ENCODE measurements around the gene CSNK1A1. TPM values are rescaled to one million over a fixed set of nuclear protein-coding genes. Genes with fewer than 3 reads are reported as not detected.

CSNK1A1 gene
- polyA plus RNA-seq, 1 donor: 129 TPM

- Histone ChIP-seq H3K4me1 (ENCODE audit: control insufficient read depth, insufficient read depth, low read length) (no peaks in the 10 kb centered on the region), H3K36me3 (ENCODE audit: control insufficient read depth, insufficient read depth, low read length) (peaks cover 44% of the 10 kb centered on the region), H3K4me3 (ENCODE audit: low read length) (no peak overlapping the region), H3K9me3 (ENCODE audit: control insufficient read depth, low read depth, low read length) (no peaks in the 10 kb centered on the region), H3K27ac (ENCODE audit: low read length) (no peak overlapping the region), H3K27me3 (ENCODE audit: control insufficient read depth, insufficient read depth, low read length) (no peaks in the 10 kb centered on the region)
- WGBS (ENCODE audit: insufficient coverage, low lambda C conversion rate): no CpG with 5 or more reads among the region's 1 CpG
- no peak for DNase-seq
These were observed 55.1 kb downstream of the CSNK1A1 start for GRCh38 chr5:149496166-149496565.

DNA sequence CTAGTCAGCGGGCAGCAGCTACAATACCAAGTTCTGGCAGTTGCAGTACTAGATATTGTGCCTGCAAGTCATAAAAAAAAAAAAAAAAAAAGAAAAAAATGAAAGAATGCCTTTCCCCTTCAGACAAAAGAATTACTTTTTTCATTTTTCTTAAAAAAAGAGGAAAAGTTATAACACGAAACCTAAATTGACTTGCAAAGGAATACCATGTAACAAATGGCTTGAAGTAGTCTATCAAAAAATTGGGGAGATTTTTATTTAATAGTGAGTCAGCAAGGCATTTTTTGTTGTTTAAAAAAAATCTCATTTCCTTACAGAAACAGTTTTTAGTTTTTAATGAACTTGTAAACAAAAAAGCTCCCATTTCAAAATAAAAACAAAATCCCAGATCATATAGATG lies 55.6 kb downstream of the CSNK1A1 start:
- H3K27me3 ChIP-seq (ENCODE audit: control insufficient read depth, insufficient read depth, low read length): no peaks in the 10 kb centered on the region
- peaks cover 40% of the 10 kb centered on the region for H3K36me3 ChIP-seq (ENCODE audit: control insufficient read depth, insufficient read depth, low read length)
- H3K4me1 ChIP-seq (ENCODE audit: control insufficient read depth, insufficient read depth, low read length): no peaks in the 10 kb centered on the region
- DNase-seq: no peak
- 83% methylated on average over 1 of the region's 2 CpGs for WGBS (ENCODE audit: insufficient coverage, low lambda C conversion rate)
- no peak overlapping the region for H3K27ac ChIP-seq (ENCODE audit: low read length)
- H3K4me3 ChIP-seq (ENCODE audit: low read length): no peak overlapping the region
- H3K9me3 ChIP-seq (ENCODE audit: control insufficient read depth, low read depth, low read length): no peaks in the 10 kb centered on the region

- WGBS (ENCODE audit: insufficient coverage, low lambda C conversion rate): 83% methylated on average over 1 of the region's 2 CpGs
- Histone ChIP-seq H3K4me1 (ENCODE audit: control insufficient read depth, insufficient read depth, low read length) (no peaks in the 10 kb centered on the region), H3K27ac (ENCODE audit: low read length) (no peak overlapping the region)
These were observed 57.9 kb downstream of the CSNK1A1 start for GRCh38 chr5:149493316-149493715.

DNA sequence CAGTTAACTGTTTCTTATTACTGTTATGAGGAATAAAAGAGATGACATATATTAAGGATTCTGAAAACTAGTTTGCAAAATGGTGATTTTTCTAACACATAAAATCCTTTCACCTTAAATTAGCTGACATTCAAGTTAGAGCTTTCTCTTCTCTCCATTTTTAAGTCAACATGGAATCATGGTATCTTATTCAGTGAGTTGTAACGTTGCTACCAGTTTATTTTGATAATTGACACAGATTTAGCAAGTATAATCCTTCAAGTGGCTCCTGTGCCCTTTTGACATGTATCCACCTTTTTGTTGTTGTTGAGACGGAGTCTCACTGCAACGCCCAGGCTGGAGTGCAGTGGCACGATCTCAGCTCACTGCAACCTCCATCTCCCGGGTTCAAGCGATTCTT lies 58.5 kb downstream of the CSNK1A1 start:
- Histone ChIP-seq H3K4me3 (ENCODE audit: low read length) (no peak overlapping the region), H3K27ac (ENCODE audit: low read length) (no peak overlapping the region), H3K27me3 (ENCODE audit: control insufficient read depth, insufficient read depth, low read length) (no peaks in the 10 kb centered on the region), H3K4me1 (ENCODE audit: control insufficient read depth, insufficient read depth, low read length) (no peaks in the 10 kb centered on the region), H3K36me3 (ENCODE audit: control insufficient read depth, insufficient read depth, low read length) (peaks cover 25% of the 10 kb centered on the region), H3K9me3 (ENCODE audit: control insufficient read depth, low read depth, low read length) (no peaks in the 10 kb centered on the region)
- DNase-seq: no peak
- no CpG with 5 or more reads among the region's 6 CpGs for WGBS (ENCODE audit: insufficient coverage, low lambda C conversion rate)

More at GRCh38 chr5:149493316-149493715, 57.9 kb downstream of the CSNK1A1 start:
- no peaks in the 10 kb centered on the region for H3K9me3 ChIP-seq (ENCODE audit: control insufficient read depth, low read depth, low read length)
- no peak overlapping the region for H3K4me3 ChIP-seq (ENCODE audit: low read length)
- DNase-seq: no peak
- peaks cover 25% of the 10 kb centered on the region for H3K36me3 ChIP-seq (ENCODE audit: control insufficient read depth, insufficient read depth, low read length)
- H3K27me3 ChIP-seq (ENCODE audit: control insufficient read depth, insufficient read depth, low read length): no peaks in the 10 kb centered on the region

DNA sequence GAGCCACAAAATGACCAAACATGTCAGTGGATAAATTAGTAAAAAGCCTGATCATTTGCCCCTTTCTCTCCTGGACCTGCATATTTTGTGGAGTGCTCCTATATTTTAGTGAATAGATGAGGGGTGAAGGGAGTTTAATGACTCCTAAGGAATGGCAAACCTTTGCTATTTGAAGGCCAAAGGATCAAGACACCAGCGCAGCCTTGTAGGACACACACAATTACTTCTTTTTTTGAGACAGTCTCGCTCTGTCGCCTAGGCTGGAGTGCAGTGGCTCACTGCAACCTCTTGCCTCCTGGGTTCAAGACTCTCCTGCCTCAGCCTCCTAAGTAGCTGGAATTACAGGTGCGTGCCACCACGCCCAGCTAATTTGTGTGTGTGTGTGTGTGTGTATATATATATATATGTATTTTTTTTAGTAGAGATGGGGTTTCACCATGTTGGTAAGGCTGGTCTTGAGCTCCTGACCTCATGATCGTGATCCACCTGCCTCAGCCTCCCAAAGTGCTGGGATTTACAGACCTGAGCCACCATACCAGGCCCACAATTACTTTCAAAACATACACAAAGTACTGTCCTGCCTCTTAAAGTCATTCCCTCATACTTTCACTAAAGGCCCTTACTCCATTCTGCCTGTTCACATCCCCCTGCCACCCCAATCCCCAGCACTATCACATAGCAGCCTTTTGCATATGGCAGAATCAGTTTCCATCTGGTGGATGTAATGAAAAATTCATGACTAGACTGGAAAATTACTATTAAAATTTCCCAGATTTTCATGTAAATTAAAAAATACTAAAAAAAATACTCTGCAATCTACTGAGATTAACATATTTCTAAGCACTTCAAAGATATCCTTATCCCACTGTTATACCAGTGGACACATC lies 60.4 kb downstream of the CSNK1A1 start:
- Histone ChIP-seq H3K9me3 (ENCODE audit: control insufficient read depth, low read depth, low read length) (no peaks in the 10 kb centered on the region), H3K4me3 (ENCODE audit: low read length) (no peak overlapping the region), H3K36me3 (ENCODE audit: control insufficient read depth, insufficient read depth, low read length) (peaks cover 14% of the 10 kb centered on the region), H3K4me1 (ENCODE audit: control insufficient read depth, insufficient read depth, low read length) (peaks cover 15% of the 10 kb centered on the region), H3K27me3 (ENCODE audit: control insufficient read depth, insufficient read depth, low read length) (no peaks in the 10 kb centered on the region), H3K27ac (ENCODE audit: low read length) (no peak overlapping the region)
- WGBS (ENCODE audit: insufficient coverage, low lambda C conversion rate): no CpG with 5 or more reads among the region's 6 CpGs
- DNase-seq: no peak

DNA sequence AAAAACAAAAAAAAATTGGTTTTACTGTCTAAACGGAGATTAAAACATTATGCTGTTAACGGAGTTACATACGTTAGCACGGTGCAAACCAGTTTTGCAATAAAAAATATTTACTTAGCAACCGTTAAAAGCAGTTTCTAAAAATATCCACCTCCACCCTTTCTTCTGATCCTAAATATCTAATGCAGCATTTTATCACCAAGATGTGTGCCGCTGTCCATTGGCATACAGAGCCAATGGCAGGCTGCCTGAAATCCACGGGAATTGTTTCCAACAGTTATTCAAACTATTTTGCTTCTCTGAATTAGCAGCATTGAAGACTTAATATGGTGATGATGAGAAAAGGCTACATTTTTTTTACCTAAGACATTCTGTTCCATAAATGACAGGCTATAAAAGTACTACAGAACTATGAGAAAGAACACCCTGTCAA lies 61.6 kb downstream of the CSNK1A1 start:
- Histone ChIP-seq H3K27ac (ENCODE audit: low read length) (no peak overlapping the region), H3K9me3 (ENCODE audit: control insufficient read depth, low read depth, low read length) (no peaks in the 10 kb centered on the region), H3K4me3 (ENCODE audit: low read length) (no peak overlapping the region), H3K4me1 (ENCODE audit: control insufficient read depth, insufficient read depth, low read length) (peaks cover 24% of the 10 kb centered on the region), H3K27me3 (ENCODE audit: control insufficient read depth, insufficient read depth, low read length) (no peaks in the 10 kb centered on the region), H3K36me3 (ENCODE audit: control insufficient read depth, insufficient read depth, low read length) (peaks cover 9% of the 10 kb centered on the region)
- 50% methylated on average over 1 of the region's 7 CpGs for WGBS (ENCODE audit: insufficient coverage, low lambda C conversion rate)
- DNase-seq: peak in 1 of 2 donors; percentile 42

- peaks cover 24% of the 10 kb centered on the region for H3K4me1 ChIP-seq (ENCODE audit: control insufficient read depth, insufficient read depth, low read length)
- H3K9me3 ChIP-seq (ENCODE audit: control insufficient read depth, low read depth, low read length): no peaks in the 10 kb centered on the region
- no peak overlapping the region for H3K4me3 ChIP-seq (ENCODE audit: low read length)
- H3K27me3 ChIP-seq (ENCODE audit: control insufficient read depth, insufficient read depth, low read length): no peaks in the 10 kb centered on the region
- peaks cover 5% of the 10 kb centered on the region for H3K36me3 ChIP-seq (ENCODE audit: control insufficient read depth, insufficient read depth, low read length)
- DNase-seq: no peak
- no peak overlapping the region for H3K27ac ChIP-seq (ENCODE audit: low read length)
- no CpG with 5 or more reads among the region's 19 CpGs for WGBS (ENCODE audit: insufficient coverage, low lambda C conversion rate)
These were observed 62.5 kb downstream of the CSNK1A1 start for GRCh38 chr5:149488645-149489306.

GRCh38 chr5:149487672-149488071 lies 63.6 kb downstream of the CSNK1A1 start:
- H3K36me3 ChIP-seq (ENCODE audit: control insufficient read depth, insufficient read depth, low read length): peaks cover 4% of the 10 kb centered on the region
- WGBS (ENCODE audit: insufficient coverage, low lambda C conversion rate): no CpG with 5 or more reads among the region's 2 CpGs

DNA sequence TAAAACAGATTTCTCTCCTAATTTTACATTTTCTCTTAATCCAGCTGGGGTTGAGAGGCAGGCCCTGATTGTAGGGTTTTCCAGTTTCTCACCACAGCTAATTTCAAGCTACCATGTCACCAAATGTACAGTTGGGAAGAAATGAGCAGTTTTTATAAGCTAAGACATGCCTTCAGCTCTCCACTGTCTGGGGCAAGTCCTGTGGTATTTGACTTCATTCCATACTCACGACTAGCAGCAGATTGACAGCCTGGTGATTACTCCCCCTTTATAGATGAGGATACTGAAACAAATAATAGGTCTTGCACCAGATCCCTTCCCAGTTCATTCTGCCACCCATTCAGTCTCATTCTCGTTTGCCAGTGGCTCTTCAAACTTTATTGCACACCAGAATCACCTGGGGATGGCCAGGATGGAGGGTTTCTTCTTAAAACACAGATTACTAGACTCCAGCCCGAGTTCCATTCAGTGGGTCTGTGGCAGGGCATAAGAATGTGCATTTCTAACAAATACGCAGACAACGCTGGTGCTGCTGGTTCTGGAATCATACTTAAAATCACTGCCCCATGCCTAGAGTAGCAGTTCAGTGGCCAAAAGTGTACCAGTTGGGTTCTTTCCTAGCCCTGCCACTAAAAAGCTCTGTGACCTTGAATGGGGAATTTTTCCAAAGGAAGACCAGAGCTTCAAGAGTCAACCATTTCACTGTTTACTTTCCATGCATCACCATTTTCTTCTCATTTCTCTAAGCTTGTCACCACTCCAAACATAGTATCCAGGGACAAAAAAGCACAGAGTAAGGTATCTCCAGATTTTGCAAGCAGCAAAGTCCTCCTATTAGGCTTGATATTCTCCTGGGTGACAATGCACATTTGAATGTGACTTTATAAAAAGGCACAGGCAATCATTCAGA lies 64.3 kb downstream of the CSNK1A1 start:
- no peaks in the 10 kb centered on the region for H3K27me3 ChIP-seq (ENCODE audit: control insufficient read depth, insufficient read depth, low read length)
- H3K4me1 ChIP-seq (ENCODE audit: control insufficient read depth, insufficient read depth, low read length): peaks cover 37% of the 10 kb centered on the region
- H3K4me3 ChIP-seq (ENCODE audit: low read length): no peak overlapping the region
- H3K9me3 ChIP-seq (ENCODE audit: control insufficient read depth, low read depth, low read length): no peaks in the 10 kb centered on the region
- DNase-seq: no peak
- H3K36me3 ChIP-seq (ENCODE audit: control insufficient read depth, insufficient read depth, low read length): no peaks in the 10 kb centered on the region
- 17% methylated on average over 1 of the region's 5 CpGs for WGBS (ENCODE audit: insufficient coverage, low lambda C conversion rate)
- peak overlapping the region; percentile 66 for H3K27ac ChIP-seq (ENCODE audit: low read length)

More at GRCh38 chr5:149487672-149488071, 63.6 kb downstream of the CSNK1A1 start:
- no peak overlapping the region for H3K4me3 ChIP-seq (ENCODE audit: low read length)
- DNase-seq: no peak
- no peaks in the 10 kb centered on the region for H3K9me3 ChIP-seq (ENCODE audit: control insufficient read depth, low read depth, low read length)
- peaks cover 30% of the 10 kb centered on the region for H3K4me1 ChIP-seq (ENCODE audit: control insufficient read depth, insufficient read depth, low read length)
- H3K27ac ChIP-seq (ENCODE audit: low read length): no peak overlapping the region
- H3K27me3 ChIP-seq (ENCODE audit: control insufficient read depth, insufficient read depth, low read length): no peaks in the 10 kb centered on the region

All from large intestine (tissue), 3 donors.